GM13977 (cell line): ENCODE results near the gene RALY.
A peak's percentile ranks its signal among the peaks of the same experiment; 100 is the strongest.

Experiments used
- DNase-seq: peaks from one replicate; pipeline ENCODE4 v3.0.0; 2012; ENCODE audit warnings: low spot score
- CTCF ChIP-seq: IDR thresholded peaks from 2 replicates; pipeline ENCODE4 v1.5.1; 2012; ENCODE audit warnings: mild to moderate bottlenecking, control low read depth; ENCODE audit not compliant: insufficient read depth; ENCODE audit errors: extremely low read depth, missing control alignments
- in situ Hi-C: fragments of 300-500 bp; cut with MboI; formaldehyde crosslinking; loops from one replicate; pipeline ENCODE4 v1.12.0; 2022; ENCODE audit warnings: low sequenced_read_pairs, low pct_unique_long_range_greater_than_20kb, mixed read lengths, inconsistent platforms; ENCODE audit not compliant: unreplicated experiment

RALY gene

GRCh38 chr20:33991502-33991901 lies 2.2 kb upstream of the RALY start:
- TF ChIP-seq CTCF, result no peak
- in situ Hi-C loops, result no loop called here
- no peak for DNase-seq

- in situ Hi-C loops, result no loop called here
- no peak for TF ChIP-seq CTCF
- no peak for DNase-seq
Measured at GRCh38 chr20:33992145-33992922, 1.4 kb upstream of the RALY start.

- no peak for TF ChIP-seq CTCF
- DNase-seq, result peak; percentile 98
- in situ Hi-C loops, result no loop called here
Measured at GRCh38 chr20:33992923-33993575, 662 bp upstream of the RALY start.

GRCh38 chr20:33994222-33994913 lies 657 bp downstream of the RALY start:
- TF ChIP-seq CTCF, result no peak
- in situ Hi-C loops, result no loop called here
- peak; percentile 82 for DNase-seq

DNA sequence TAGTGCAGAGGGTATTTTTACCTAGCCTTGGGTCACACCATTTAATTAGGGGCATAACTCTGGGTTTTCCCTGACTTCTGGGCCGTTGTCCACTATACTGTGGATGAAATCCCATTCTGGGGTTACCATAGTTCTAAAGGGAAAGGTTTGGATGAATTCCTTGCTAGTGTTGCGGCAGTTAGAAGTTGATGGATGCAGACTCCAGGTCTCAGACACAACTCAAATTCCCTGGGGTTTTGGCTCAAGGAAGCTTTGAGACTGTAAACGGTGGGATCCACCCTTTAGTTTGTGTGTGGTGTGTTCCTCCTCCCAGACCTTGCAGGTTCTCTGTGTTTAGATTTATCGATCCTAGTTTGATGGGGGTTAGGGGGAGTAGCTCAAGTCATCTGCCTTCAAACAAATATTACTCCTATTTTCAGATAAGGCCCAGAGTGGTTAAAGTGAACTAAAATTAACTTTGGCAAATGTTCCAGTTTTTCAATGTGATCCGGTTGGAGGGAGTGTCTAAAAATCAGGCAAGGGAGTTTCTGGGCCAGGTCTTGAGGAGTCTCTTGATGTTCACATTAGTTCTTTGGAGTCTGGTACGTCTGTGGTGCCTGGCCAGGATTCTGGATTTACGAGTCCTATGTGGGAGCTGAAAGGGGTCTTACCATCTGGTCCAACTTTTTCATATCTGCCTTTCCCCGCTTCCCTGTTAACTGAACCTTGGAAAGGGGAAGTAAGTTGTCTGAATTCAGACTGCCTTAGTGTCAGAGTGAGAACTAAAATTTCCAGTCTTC lies 1.5 kb downstream of the RALY start:
- TF ChIP-seq CTCF, result no peak
- in situ Hi-C loops, result no loop called here

GRCh38 chr20:33999025-33999649 lies 5.4 kb downstream of the RALY start:
- no peak for TF ChIP-seq CTCF
- in situ Hi-C loops, result no loop called here
- no peak for DNase-seq

More for the DNA sequence above, 1.5 kb downstream of the RALY start:
- no peak for DNase-seq
